ENCODE measurements around the gene FOLR2. TPM values are rescaled to one million over a fixed set of nuclear protein-coding genes. Genes with fewer than 3 reads are reported as not detected.

FOLR2 gene
- polyA plus RNA-seq, 1 donor (not counting 4 experiments of a cell fraction or from before 2014, with no cell fraction given) = not detected

GRCh38 chr11:72241291-72241781 is 24.7 kb downstream of the FOLR2 start:
- FAIRE-seq = no peak

GRCh38 chr11:72242141-72242540 is 25.5 kb downstream of the FOLR2 start:
- Histone ChIP-seq H2AFZ (ENCODE audit: control insufficient read depth, low read length) (no peak overlapping the region), H3K9me3 (ENCODE audit: control insufficient read depth, low read depth, low read length) (no peaks in the 10 kb centered on the region), H3K4me1 (ENCODE audit: control insufficient read depth, extremely low read depth, insufficient read depth, low read length) (peaks cover 6% of the 10 kb centered on the region), H3K9ac (ENCODE audit: control insufficient read depth, extremely low read depth, insufficient read depth, low read length) (no peak overlapping the region), H3K27me3 (ENCODE audit: control insufficient read depth, extremely low read depth, insufficient read depth, low read length) (peaks cover 61% of the 10 kb centered on the region), H3K79me2 (ENCODE audit: control insufficient read depth, insufficient read depth, low read length) (no peaks in the 10 kb centered on the region), H3K27ac (ENCODE audit: control insufficient read depth, insufficient read depth, low read length) (no peak overlapping the region), H3K4me3 (ENCODE audit: control insufficient read depth in 2 of 3, extremely low read depth in 1 of 3, insufficient read depth in 2 of 3, low read depth in 1 of 3, low read length in 3 of 3) (no peak overlapping the region), H3K9me1 (ENCODE audit: control insufficient read depth, extremely low read depth, insufficient read depth, low read length) (no peaks in the 10 kb centered on the region), H3K36me3 (ENCODE audit: control insufficient read depth in 2 of 2, extremely low read depth in 1 of 2, insufficient read depth in 2 of 2, low read length in 2 of 2) (peaks cover 7 to 12% of the 10 kb centered on the region in 2 experiments), H3K4me2 (ENCODE audit: control insufficient read depth, extremely low read depth, insufficient read depth, low read depth, low read length) (no peak overlapping the region), H4K20me1 (ENCODE audit: control insufficient read depth, extremely low read depth, insufficient read depth, low read length) (peaks cover 4% of the 10 kb centered on the region)
- FAIRE-seq (no peak), DNase-seq (ENCODE audit: low read depth, low spot score) (no peak)
- dilution Hi-C loops (cut with MboI; ENCODE audit: extremely low pct_ligation_motif_present, low sequenced_read_pairs) = no loop called here
- TF ChIP-seq CTCF (optimal IDR thresholded peaks at IDR 0.05 in 1 of 3, IDR thresholded peaks at IDR 0.05 in 1 of 3, conservative IDR thresholded peaks at IDR 0.05 in 1 of 3; ENCODE audit: extremely low read depth in 1 of 3, insufficient read depth in 2 of 3, low read length in 3 of 3) (no peak), EZH2 (IDR thresholded peaks at IDR 0.05; ENCODE audit: low read length) (no peak)

More at GRCh38 chr11:72241291-72241781, 24.7 kb downstream of the FOLR2 start:
- peaks cover 8 to 12% of the 10 kb centered on the region in 2 experiments for H3K36me3 ChIP-seq (ENCODE audit: control insufficient read depth in 2 of 2, extremely low read depth in 1 of 2, insufficient read depth in 2 of 2, low read length in 2 of 2)
- no peak overlapping the region for H2AFZ ChIP-seq (ENCODE audit: control insufficient read depth, low read length)
- H3K9ac ChIP-seq (ENCODE audit: control insufficient read depth, extremely low read depth, insufficient read depth, low read length) = no peak overlapping the region
- peaks cover 54% of the 10 kb centered on the region for H3K27me3 ChIP-seq (ENCODE audit: control insufficient read depth, extremely low read depth, insufficient read depth, low read length)
- H3K9me3 ChIP-seq (ENCODE audit: control insufficient read depth, low read depth, low read length) = no peaks in the 10 kb centered on the region
- H4K20me1 ChIP-seq (ENCODE audit: control insufficient read depth, extremely low read depth, insufficient read depth, low read length) = peaks cover 4% of the 10 kb centered on the region
- no peak for TF ChIP-seq EZH2 (IDR thresholded peaks at IDR 0.05; ENCODE audit: low read length)
- TF ChIP-seq CTCF (optimal IDR thresholded peaks at IDR 0.05 in 1 of 3, IDR thresholded peaks at IDR 0.05 in 1 of 3, conservative IDR thresholded peaks at IDR 0.05 in 1 of 3; ENCODE audit: extremely low read depth in 1 of 3, insufficient read depth in 2 of 3, low read length in 3 of 3) = no peak
- H3K4me2 ChIP-seq (ENCODE audit: control insufficient read depth, extremely low read depth, insufficient read depth, low read depth, low read length) = no peak overlapping the region
- H3K27ac ChIP-seq (ENCODE audit: control insufficient read depth, insufficient read depth, low read length) = no peak overlapping the region
- H3K79me2 ChIP-seq (ENCODE audit: control insufficient read depth, insufficient read depth, low read length) = no peaks in the 10 kb centered on the region
- dilution Hi-C loops (cut with MboI; ENCODE audit: extremely low pct_ligation_motif_present, low sequenced_read_pairs) = no loop called here
- H3K4me3 ChIP-seq (ENCODE audit: control insufficient read depth in 2 of 3, extremely low read depth in 1 of 3, insufficient read depth in 2 of 3, low read depth in 1 of 3, low read length in 3 of 3) = no peak overlapping the region
- no peaks in the 10 kb centered on the region for H3K9me1 ChIP-seq (ENCODE audit: control insufficient read depth, extremely low read depth, insufficient read depth, low read length)
- peaks cover 6% of the 10 kb centered on the region for H3K4me1 ChIP-seq (ENCODE audit: control insufficient read depth, extremely low read depth, insufficient read depth, low read length)
- DNase-seq (ENCODE audit: low read depth, low spot score) = no peak

Data from keratinocyte (primary cell).